Breast epithelium (tissue), 3 donors: ENCODE measurements around the gene PTPRN2.

Source experiments
- CTCF ChIP-seq, 3 donors: fragments of 450-650 bp; IDR thresholded peaks; one replicate each; pipeline ENCODE4 v1.5.1; 2016 to 2017; ENCODE audit warnings: antibody characterized with exemption in 3 of 3, mild to moderate bottlenecking in 3 of 3, moderate library complexity in 3 of 3
- POLR2A ChIP-seq: fragments of 450-650 bp; IDR thresholded peaks from one replicate; pipeline ENCODE4 v1.6.1; 2016; ENCODE audit warnings: antibody characterized with exemption, mild to moderate bottlenecking, moderate library complexity

DNA sequence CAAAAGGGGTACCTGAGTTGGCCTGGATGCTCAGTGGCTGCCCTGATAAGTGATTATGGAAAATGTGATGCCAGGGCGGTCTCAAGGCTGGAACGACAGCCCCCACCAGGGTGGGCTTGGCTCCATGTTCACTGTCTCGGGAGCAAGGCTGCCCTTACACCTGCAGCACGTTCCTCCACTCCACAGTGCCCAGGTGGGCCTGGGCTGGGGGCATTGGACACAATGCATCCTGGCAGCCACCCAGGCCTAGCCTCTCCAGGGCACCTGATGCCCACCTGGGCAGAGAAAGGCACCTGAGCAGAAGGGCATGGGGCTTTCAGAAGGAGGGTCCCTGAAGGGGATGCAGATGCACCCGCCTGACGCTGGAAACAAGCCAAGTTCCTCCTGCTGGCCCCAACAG is 702.5 kb downstream of the PTPRN2 start:
- TF ChIP-seq CTCF (IDR thresholded peaks at IDR 0.05) (no peak), POLR2A (no peak)
